Measurements from ENCODE around the gene TMEM125. TPM values are rescaled to one million over a fixed set of nuclear protein-coding genes. Genes with fewer than 3 reads are reported as not detected.

TMEM125 gene
- polyA plus RNA-seq, 1 of the 3 experiments (the other 2 are of a cell fraction): not detected

DNA sequence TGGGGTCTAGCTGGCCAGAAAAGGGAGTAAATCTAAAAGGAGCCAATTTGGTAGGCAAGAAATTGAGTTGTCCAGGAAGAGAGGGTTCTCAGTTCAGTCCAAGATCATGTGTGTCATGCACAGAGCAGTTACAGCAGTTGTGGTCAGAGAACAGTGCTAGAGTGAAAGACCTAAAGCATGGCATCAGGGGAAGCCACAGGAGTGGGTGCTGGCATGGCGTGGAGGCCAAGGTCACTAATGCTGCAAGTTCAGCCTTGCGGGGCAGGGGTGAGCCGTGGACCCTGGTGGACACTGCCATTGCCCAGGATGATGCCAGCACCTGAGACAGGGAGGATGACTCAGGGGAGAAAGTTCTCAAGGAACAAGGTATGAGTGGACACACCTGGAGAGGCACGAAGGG, 16.6 kb upstream of the TMEM125 start:
- Histone ChIP-seq H3K27ac (ENCODE audit: low read depth in 2 of 2, low read length in 1 of 2) (no peak overlapping the region), H3K9ac (no peak overlapping the region), H3K9me2 (no peaks in the 10 kb centered on the region), H3K4me1 (ENCODE audit: control insufficient read depth in 1 of 2, insufficient read depth in 2 of 2, low read depth in 1 of 2, low read length in 1 of 2) (no peaks in the 10 kb centered on the region), H4K20me1 (ENCODE audit: insufficient read depth) (no peaks in the 10 kb centered on the region), H3K4me3 (ENCODE audit: low read depth in 2 of 2, low read length in 1 of 2) (no peak overlapping the region), H3K27me3 (ENCODE audit: insufficient read depth) (peaks cover 24% of the 10 kb centered on the region; the same call in 1 of the 2 replicates), H3K9me3 (no peaks in the 10 kb centered on the region), H3K79me2 (ENCODE audit: insufficient read depth) (no peaks in the 10 kb centered on the region), H3K36me3 (replicated peaks in 1 of 2; ENCODE audit: control insufficient read depth in 1 of 2, insufficient read depth in 2 of 2, low read length in 1 of 2) (no peaks in the 10 kb centered on the region), H2AFZ (ENCODE audit: low read depth) (no peak overlapping the region), H3F3A (replicated peaks; ENCODE audit: insufficient read depth) (no peaks in the 10 kb centered on the region), H3K4me2 (no peak overlapping the region)
- ChIA-PET POLR2A (no interaction called here), CTCF (no interaction called here)
- WGBS (ENCODE audit: low lambda C conversion rate): 41% methylated on average over 4 of the region's 4 CpGs
- DNase-seq: no peak
- TF ChIP-seq, protein P1, sequence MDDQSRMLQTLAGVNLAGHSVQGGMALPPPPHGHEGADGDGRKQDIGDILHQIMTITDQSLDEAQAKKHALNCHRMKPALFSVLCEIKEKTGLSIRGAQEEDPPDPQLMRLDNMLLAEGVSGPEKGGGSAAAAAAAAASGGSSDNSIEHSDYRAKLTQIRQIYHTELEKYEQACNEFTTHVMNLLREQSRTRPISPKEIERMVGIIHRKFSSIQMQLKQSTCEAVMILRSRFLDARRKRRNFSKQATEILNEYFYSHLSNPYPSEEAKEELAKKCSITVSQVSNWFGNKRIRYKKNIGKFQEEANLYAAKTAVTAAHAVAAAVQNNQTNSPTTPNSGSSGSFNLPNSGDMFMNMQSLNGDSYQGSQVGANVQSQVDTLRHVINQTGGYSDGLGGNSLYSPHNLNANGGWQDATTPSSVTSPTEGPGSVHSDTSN (IDR thresholded peaks at IDR 0.05): no peak
- no peak for TF ChIP-seq NFIC (IDR thresholded peaks at IDR 0.05; ENCODE audit: borderline replicate concordance)
- TF ChIP-seq JUND (IDR thresholded peaks at IDR 0.05): no peak
- no peak for TF ChIP-seq RFX5 (IDR thresholded peaks at IDR 0.05; ENCODE audit: low read length)
- no peak for TF ChIP-seq TCF12 (IDR thresholded peaks at IDR 0.05)
- no peak for TF ChIP-seq TAF1 (IDR thresholded peaks at IDR 0.05; ENCODE audit: borderline replicate concordance, low read depth, low read length)
- TF ChIP-seq CHD2 (IDR thresholded peaks at IDR 0.05; ENCODE audit: low read length, partially characterized antibody): no peak
- no peak for TF ChIP-seq GABPA (IDR thresholded peaks at IDR 0.05; ENCODE audit: low read depth)
- no peak for TF ChIP-seq TEAD4 (IDR thresholded peaks at IDR 0.05; ENCODE audit: borderline replicate concordance, insufficient read depth)
- TF ChIP-seq RCOR1 (IDR thresholded peaks at IDR 0.05; ENCODE audit: low read length): no peak
- TF ChIP-seq, protein P2, sequence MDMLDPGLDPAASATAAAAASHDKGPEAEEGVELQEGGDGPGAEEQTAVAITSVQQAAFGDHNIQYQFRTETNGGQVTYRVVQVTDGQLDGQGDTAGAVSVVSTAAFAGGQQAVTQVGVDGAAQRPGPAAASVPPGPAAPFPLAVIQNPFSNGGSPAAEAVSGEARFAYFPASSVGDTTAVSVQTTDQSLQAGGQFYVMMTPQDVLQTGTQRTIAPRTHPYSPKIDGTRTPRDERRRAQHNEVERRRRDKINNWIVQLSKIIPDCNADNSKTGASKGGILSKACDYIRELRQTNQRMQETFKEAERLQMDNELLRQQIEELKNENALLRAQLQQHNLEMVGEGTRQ (IDR thresholded peaks at IDR 0.05; ENCODE audit: borderline replicate concordance, low read depth, low read length): no peak
- TF ChIP-seq RXRA (IDR thresholded peaks at IDR 0.05; ENCODE audit: borderline replicate concordance, low read depth): no peak
- TF ChIP-seq, protein P3, sequence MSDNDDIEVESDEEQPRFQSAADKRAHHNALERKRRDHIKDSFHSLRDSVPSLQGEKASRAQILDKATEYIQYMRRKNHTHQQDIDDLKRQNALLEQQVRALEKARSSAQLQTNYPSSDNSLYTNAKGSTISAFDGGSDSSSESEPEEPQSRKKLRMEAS (IDR thresholded peaks at IDR 0.05; ENCODE audit: low read depth): no peak
- no peak for TF ChIP-seq MEF2A (IDR thresholded peaks at IDR 0.05; ENCODE audit: borderline replicate concordance, low read depth)
- TF ChIP-seq YY1 (IDR thresholded peaks at IDR 0.05; ENCODE audit: low read depth): no peak
- no peak for TF ChIP-seq NRF1 (IDR thresholded peaks at IDR 0.05; ENCODE audit: low read depth, low read length)

DNA sequence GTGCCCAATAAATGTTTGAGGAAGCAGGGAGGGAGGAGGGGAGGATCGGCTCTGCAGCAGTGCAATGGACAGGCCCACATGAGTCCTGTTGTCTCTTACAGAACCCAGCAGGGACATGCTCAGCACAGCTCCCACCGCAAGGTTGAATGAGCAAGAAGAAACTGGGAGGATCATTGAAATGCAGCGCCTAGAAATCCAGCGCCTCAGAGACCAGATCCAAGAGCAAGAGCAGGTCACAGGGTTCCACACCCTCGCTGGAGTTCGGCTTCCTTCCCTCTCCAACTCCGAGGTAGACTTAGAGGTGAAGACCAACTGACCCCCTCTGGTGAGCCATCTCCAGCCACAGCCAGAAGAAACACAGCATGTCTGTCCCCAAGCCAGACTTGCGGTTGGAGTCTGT, 15.9 kb upstream of the TMEM125 start:
- H3K9me3 ChIP-seq: no peaks in the 10 kb centered on the region
- CTCF ChIA-PET: no interaction called here
- TF ChIP-seq, protein P4, sequence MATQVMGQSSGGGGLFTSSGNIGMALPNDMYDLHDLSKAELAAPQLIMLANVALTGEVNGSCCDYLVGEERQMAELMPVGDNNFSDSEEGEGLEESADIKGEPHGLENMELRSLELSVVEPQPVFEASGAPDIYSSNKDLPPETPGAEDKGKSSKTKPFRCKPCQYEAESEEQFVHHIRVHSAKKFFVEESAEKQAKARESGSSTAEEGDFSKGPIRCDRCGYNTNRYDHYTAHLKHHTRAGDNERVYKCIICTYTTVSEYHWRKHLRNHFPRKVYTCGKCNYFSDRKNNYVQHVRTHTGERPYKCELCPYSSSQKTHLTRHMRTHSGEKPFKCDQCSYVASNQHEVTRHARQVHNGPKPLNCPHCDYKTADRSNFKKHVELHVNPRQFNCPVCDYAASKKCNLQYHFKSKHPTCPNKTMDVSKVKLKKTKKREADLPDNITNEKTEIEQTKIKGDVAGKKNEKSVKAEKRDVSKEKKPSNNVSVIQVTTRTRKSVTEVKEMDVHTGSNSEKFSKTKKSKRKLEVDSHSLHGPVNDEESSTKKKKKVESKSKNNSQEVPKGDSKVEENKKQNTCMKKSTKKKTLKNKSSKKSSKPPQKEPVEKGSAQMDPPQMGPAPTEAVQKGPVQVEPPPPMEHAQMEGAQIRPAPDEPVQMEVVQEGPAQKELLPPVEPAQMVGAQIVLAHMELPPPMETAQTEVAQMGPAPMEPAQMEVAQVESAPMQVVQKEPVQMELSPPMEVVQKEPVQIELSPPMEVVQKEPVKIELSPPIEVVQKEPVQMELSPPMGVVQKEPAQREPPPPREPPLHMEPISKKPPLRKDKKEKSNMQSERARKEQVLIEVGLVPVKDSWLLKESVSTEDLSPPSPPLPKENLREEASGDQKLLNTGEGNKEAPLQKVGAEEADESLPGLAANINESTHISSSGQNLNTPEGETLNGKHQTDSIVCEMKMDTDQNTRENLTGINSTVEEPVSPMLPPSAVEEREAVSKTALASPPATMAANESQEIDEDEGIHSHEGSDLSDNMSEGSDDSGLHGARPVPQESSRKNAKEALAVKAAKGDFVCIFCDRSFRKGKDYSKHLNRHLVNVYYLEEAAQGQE (IDR thresholded peaks at IDR 0.05; ENCODE audit: low read depth, low read length): no peak
- TF ChIP-seq, protein P3 (IDR thresholded peaks at IDR 0.05; ENCODE audit: low read depth): no peak
- no peak for TF ChIP-seq SIN3A (IDR thresholded peaks at IDR 0.05; ENCODE audit: borderline replicate concordance, low read depth, low read length)
- no peak for TF ChIP-seq TAF1 (IDR thresholded peaks at IDR 0.05; ENCODE audit: borderline replicate concordance, low read depth, low read length)
- TF ChIP-seq, protein P5, sequence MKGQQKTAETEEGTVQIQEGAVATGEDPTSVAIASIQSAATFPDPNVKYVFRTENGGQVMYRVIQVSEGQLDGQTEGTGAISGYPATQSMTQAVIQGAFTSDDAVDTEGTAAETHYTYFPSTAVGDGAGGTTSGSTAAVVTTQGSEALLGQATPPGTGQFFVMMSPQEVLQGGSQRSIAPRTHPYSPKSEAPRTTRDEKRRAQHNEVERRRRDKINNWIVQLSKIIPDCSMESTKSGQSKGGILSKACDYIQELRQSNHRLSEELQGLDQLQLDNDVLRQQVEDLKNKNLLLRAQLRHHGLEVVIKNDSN (IDR thresholded peaks at IDR 0.05; ENCODE audit: borderline replicate concordance, low read depth): no peak
- TF ChIP-seq FOXM1 (IDR thresholded peaks at IDR 0.05; ENCODE audit: low read depth): no peak
- TF ChIP-seq NRF1 (IDR thresholded peaks at IDR 0.05; ENCODE audit: low read depth, low read length): no peak
- no peak for TF ChIP-seq GATA2 (CRISPR knock-in tag; IDR thresholded peaks at IDR 0.05)
- no peak for TF ChIP-seq NFIC (IDR thresholded peaks at IDR 0.05; ENCODE audit: borderline replicate concordance)
- no peak for TF ChIP-seq GABPA (IDR thresholded peaks at IDR 0.05; ENCODE audit: low read depth)
- TF ChIP-seq FOSL2 (IDR thresholded peaks at IDR 0.05; ENCODE audit: borderline replicate concordance, low read depth): no peak
- no peak for TF ChIP-seq POLR2AphosphoS5 (IDR thresholded peaks at IDR 0.05; ENCODE audit: low read depth, low read length)
- no peak for TF ChIP-seq MXI1 (IDR thresholded peaks at IDR 0.05; ENCODE audit: low read depth, low read length)

More for the DNA sequence above, 15.9 kb upstream of the TMEM125 start:
- Histone ChIP-seq H3K27me3 (ENCODE audit: insufficient read depth) (peaks cover 24% of the 10 kb centered on the region; the same call in 1 of the 2 replicates), H4K20me1 (ENCODE audit: insufficient read depth) (no peaks in the 10 kb centered on the region), H3K9me2 (no peaks in the 10 kb centered on the region), H2AFZ (ENCODE audit: low read depth) (no peak overlapping the region), H3K4me3 (ENCODE audit: low read depth in 2 of 2, low read length in 1 of 2) (no peak overlapping the region), H3K79me2 (ENCODE audit: insufficient read depth) (no peaks in the 10 kb centered on the region), H3K4me1 (ENCODE audit: control insufficient read depth in 1 of 2, insufficient read depth in 2 of 2, low read depth in 1 of 2, low read length in 1 of 2) (no peaks in the 10 kb centered on the region), H3K27ac (ENCODE audit: low read depth in 2 of 2, low read length in 1 of 2) (no peak overlapping the region), H3K4me2 (no peak overlapping the region), H3F3A (replicated peaks; ENCODE audit: insufficient read depth) (no peaks in the 10 kb centered on the region), H3K36me3 (replicated peaks in 1 of 2; ENCODE audit: control insufficient read depth in 1 of 2, insufficient read depth in 2 of 2, low read length in 1 of 2) (no peaks in the 10 kb centered on the region), H3K9ac (no peak overlapping the region)
- no peak for DNase-seq
- WGBS (ENCODE audit: low lambda C conversion rate): 4% methylated on average over 5 of the region's 8 CpGs
- POLR2A ChIA-PET: no interaction called here

Data from SK-N-SH (cell line).